Lower lobe of right lung (tissue), 2 donors: ENCODE measurements around the gene TBX6. TPM values are rescaled to one million over a fixed set of nuclear protein-coding genes. Genes with fewer than 3 reads are reported as not detected.
"Not testable (repeated sequence)": the region's sequence is repeated elsewhere in the genome, so short reads cannot be mapped to it uniquely, and the experiment has no call there.

Source experiments
- ATAC-seq, 2 donors: fragments of 200-7000 bp; cut with Tn5 transposase; one replicate each; pipeline ENCODE4 v1.9.1; 2020 to 2022; ENCODE audit warnings: mild to moderate bottlenecking in 2 of 2, moderate library complexity in 2 of 2
- DNase-seq: peaks from one replicate; pipeline ENCODE4 v3.0.0-alpha.2; 2020
- H3K27ac ChIP-seq: fragments of 200-600 bp; one replicate; pipeline ENCODE4 v1.8.0; 2022
- H3K27me3 ChIP-seq: fragments of 200-600 bp; one replicate; pipeline ENCODE4 v1.8.0; 2022; ENCODE audit warnings: low read depth
- H3K36me3 ChIP-seq: fragments of 200-600 bp; one replicate; pipeline ENCODE4 v1.8.0; 2022; ENCODE audit warnings: mild to moderate bottlenecking
- H3K4me1 ChIP-seq: fragments of 200-600 bp; one replicate; pipeline ENCODE4 v1.8.0; 2022
- H3K4me3 ChIP-seq: fragments of 200-600 bp; one replicate; pipeline ENCODE4 v1.8.0; 2022; ENCODE audit warnings: mild to moderate bottlenecking
- H3K9me3 ChIP-seq: fragments of 200-600 bp; one replicate; pipeline ENCODE4 v1.8.0; 2022
- intact Hi-C: fragments of 100-400 bp; cut with DNase I; formaldehyde crosslinking; loops from one replicate; pipeline ENCODE4 v1.11.0; 2022
- total RNA-seq: library from RNA; stranded (reverse); fragmentation: NEBNext Ultra II Directional; extraction: Animal tissue kit (Norgen Biotek cat#: 25700); gene quantifications from one replicate; pipeline ENCODE4 v1.2.1, GENCODE V29; 2021
- TF ChIP-seq, protein P1 (sequence below): fragments of 200-600 bp; IDR thresholded peaks from one replicate; pipeline ENCODE4 v1.8.0; 2022; ENCODE audit warnings: antibody characterized with exemption, mild to moderate bottlenecking
- donor health status: DM: no; HTN: yes; CAD: no; lungs with severe emphysema.

Gene TBX6
- total RNA-seq, 1 donor from 2014 or later: 1.6 TPM

GRCh38 chr16:30132591-30132990 lies 40.9 kb upstream of the TBX6 start:
- no peaks in the 10 kb centered on the region for H3K27me3 ChIP-seq
- no peak for DNase-seq
- no peaks in the 10 kb centered on the region for H3K4me1 ChIP-seq
- ATAC-seq: no peak
- no peaks in the 10 kb centered on the region for H3K9me3 ChIP-seq
- H3K36me3 ChIP-seq: no peaks in the 10 kb centered on the region
- intact Hi-C loops: no loop called here
- TF ChIP-seq, protein P1, sequence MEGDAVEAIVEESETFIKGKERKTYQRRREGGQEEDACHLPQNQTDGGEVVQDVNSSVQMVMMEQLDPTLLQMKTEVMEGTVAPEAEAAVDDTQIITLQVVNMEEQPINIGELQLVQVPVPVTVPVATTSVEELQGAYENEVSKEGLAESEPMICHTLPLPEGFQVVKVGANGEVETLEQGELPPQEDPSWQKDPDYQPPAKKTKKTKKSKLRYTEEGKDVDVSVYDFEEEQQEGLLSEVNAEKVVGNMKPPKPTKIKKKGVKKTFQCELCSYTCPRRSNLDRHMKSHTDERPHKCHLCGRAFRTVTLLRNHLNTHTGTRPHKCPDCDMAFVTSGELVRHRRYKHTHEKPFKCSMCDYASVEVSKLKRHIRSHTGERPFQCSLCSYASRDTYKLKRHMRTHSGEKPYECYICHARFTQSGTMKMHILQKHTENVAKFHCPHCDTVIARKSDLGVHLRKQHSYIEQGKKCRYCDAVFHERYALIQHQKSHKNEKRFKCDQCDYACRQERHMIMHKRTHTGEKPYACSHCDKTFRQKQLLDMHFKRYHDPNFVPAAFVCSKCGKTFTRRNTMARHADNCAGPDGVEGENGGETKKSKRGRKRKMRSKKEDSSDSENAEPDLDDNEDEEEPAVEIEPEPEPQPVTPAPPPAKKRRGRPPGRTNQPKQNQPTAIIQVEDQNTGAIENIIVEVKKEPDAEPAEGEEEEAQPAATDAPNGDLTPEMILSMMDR: no peak
- H3K4me3 ChIP-seq: no peak overlapping the region
- H3K27ac ChIP-seq: no peak overlapping the region

DNA sequence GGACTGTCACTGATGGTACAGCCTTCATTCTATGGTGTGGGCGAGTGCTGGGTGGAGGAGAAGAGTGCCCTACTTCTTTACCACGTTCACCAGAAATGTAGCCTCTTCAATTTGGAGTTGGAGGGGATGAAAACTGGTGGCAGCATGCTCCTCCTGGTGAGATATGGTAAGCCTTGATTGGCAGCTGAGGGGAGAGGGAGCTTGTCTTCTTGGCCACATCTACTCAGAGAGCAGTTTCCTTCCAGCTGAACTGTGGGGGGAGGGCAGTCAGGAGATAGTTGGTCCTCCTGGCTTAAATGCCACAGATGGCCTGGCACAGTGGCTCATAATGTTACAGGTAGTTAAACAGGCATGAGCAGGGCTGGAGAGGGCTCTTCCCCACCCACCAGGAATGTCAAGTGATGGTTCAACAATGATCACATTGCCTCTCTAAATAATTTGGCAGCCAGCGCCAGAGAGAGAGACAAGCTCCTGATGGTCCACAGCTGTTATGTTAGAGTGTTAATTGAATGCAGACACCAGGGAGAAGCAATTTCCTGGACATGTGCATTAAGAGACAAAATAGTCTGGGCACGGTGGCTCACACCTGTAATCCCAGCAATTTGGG lies 40.2 kb upstream of the TBX6 start:
- no peak overlapping the region for H3K4me3 ChIP-seq
- H3K36me3 ChIP-seq: no peaks in the 10 kb centered on the region
- ATAC-seq (peak; percentile 61 to 65), DNase-seq (no peak)
- no peaks in the 10 kb centered on the region for H3K4me1 ChIP-seq
- H3K27me3 ChIP-seq: no peaks in the 10 kb centered on the region
- H3K9me3 ChIP-seq: no peaks in the 10 kb centered on the region
- intact Hi-C loops: no loop called here
- no peak overlapping the region for H3K27ac ChIP-seq
- TF ChIP-seq, protein P1: no peak

GRCh38 chr16:30127993-30128392 lies 36.3 kb upstream of the TBX6 start:
- Histone ChIP-seq H3K36me3 (no peaks in the 10 kb centered on the region), H3K9me3 (no peaks in the 10 kb centered on the region), H3K27ac (no peak overlapping the region), H3K4me3 (no peak overlapping the region), H3K27me3 (no peaks in the 10 kb centered on the region), H3K4me1 (peaks cover 4% of the 10 kb centered on the region)
- intact Hi-C loops: no loop called here
- ATAC-seq (no peak), DNase-seq (no peak)
- TF ChIP-seq, protein P1: no peak

DNA sequence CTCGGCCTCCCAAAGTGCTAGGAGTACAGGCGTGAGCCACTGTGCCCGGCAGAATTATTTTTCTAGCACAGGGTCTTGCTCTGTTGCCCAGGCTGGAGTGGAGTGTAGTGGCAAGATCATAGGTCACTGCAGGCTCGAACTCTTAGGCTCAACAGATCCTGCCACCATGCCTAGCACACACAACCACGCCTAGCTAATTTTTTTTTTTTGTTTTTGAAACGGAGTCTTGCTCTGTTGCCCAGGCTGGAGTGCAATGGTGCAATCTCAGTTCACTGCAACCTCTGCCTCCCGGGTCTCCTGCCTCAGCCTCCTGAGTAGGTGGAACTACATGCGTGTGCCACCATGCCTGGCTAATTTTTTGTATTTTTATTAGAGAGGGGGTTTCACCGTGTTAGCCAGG lies 34.0 kb upstream of the TBX6 start:
- H3K9me3 ChIP-seq, intact Hi-C loops, DNase-seq: not testable (repeated sequence)

DNA sequence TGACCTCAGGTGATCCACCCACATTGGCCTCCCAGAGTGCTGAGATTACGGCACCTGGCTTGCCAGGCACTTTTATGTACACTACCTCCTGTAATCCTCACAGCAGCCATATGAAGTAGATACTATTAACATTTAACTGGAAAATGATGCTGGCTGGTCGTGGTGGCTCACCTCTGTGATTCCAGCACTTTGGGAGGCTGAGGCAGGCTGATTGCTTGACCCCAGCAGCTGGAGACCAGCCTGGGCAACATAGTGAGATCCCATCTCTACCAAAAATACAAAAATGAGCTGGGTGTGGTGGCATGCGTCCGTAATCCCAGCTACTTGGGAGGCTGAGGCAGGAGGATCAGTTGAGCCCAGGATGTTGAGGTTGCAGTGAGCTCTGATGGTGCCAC lies 33.3 kb upstream of the TBX6 start:
- no peaks in the 10 kb centered on the region for H3K27me3 ChIP-seq
- H3K4me3 ChIP-seq: no peak overlapping the region
- peaks cover 20% of the 10 kb centered on the region for H3K4me1 ChIP-seq
- no peak overlapping the region for H3K27ac ChIP-seq
- no peak for DNase-seq
- ATAC-seq: no peak
- intact Hi-C loops: no loop called here
- H3K9me3 ChIP-seq: no peaks in the 10 kb centered on the region
- TF ChIP-seq, protein P1: no peak
- peaks cover 5% of the 10 kb centered on the region for H3K36me3 ChIP-seq

More for the DNA sequence above, 34.0 kb upstream of the TBX6 start:
- not testable (repeated sequence) for H3K27me3 ChIP-seq, H3K36me3 ChIP-seq, H3K27ac ChIP-seq, ATAC-seq, H3K4me3 ChIP-seq
- H3K4me1 ChIP-seq: peaks cover 19% of the 10 kb centered on the region

- Histone ChIP-seq H3K9me3 (no peaks in the 10 kb centered on the region), H3K36me3 (peaks cover 28% of the 10 kb centered on the region), H3K27ac (peak overlapping the region; percentile 92), H3K4me1 (peaks cover 25% of the 10 kb centered on the region), H3K4me3 (peak overlapping the region; percentile 91), H3K27me3 (no peaks in the 10 kb centered on the region)
- DNase-seq (no peak), ATAC-seq (peak; percentile 24 to 37)
- intact Hi-C loops: no loop called here
- TF ChIP-seq, protein P1: no peak
These were observed 31.0 kb upstream of the TBX6 start for GRCh38 chr16:30122604-30123160.
